Tibial nerve (tissue), 4 donors: ENCODE measurements around the gene SYCE1L. TPM values are rescaled to one million over a fixed set of nuclear protein-coding genes. Genes with fewer than 3 reads are reported as not detected.
"Not testable (repeated sequence)": the region's sequence is repeated elsewhere in the genome, so short reads cannot be mapped to it uniquely, and the experiment has no call there.

Source experiments
- DNase-seq, 2 donors: peaks; one replicate each; pipeline ENCODE4 v3.0.0-alpha.2; 2019; ENCODE audit warnings: low spot score in 2 of 2
- H3K27ac ChIP-seq, 4 donors: fragments of 200-600 bp; sonication (generic) in 3 of 4; one replicate each; pipeline ENCODE4 v1.5.1; 2017 to 2019; ENCODE audit warnings: mild to moderate bottlenecking in 1 of 4
- H3K27me3 ChIP-seq, 2 donors: fragments of 200-600 bp; sonication (generic) in 1 of 2; one replicate each; pipeline versions ENCODE4 v1.5.1 to v1.6.0; 2017 to 2019
- H3K36me3 ChIP-seq, 3 donors: fragments of 200-600 bp; sonication (generic); one replicate each; pipeline ENCODE4 v1.5.1; 2018 to 2019
- H3K4me1 ChIP-seq, 4 donors: fragments of 200-600 bp; sonication (generic) in 3 of 4; one replicate each; pipeline ENCODE4 v1.5.1; 2017 to 2019
- H3K4me3 ChIP-seq, 4 donors: fragments of 200-600 bp; sonication (generic) in 3 of 4; one replicate each; pipeline ENCODE4 v1.5.1; 2017 to 2019; ENCODE audit warnings: mild to moderate bottlenecking in 1 of 4, moderate library complexity in 1 of 4
- H3K9me3 ChIP-seq, 4 donors: fragments of 200-600 bp; sonication (generic) in 3 of 4; one replicate each; pipeline ENCODE4 v1.5.1; 2017 to 2019
- EP300 ChIP-seq, 2 donors: sonication (generic); formaldehyde crosslinking; IDR thresholded peaks; one replicate each; pipeline ENCODE4 v1.6.1; 2017; ENCODE audit warnings: antibody characterized with exemption in 2 of 2, mild to moderate bottlenecking in 1 of 2
- POLR2A ChIP-seq, 2 donors: fragments of 450-650 bp; IDR thresholded peaks; one replicate each; pipeline ENCODE4 v1.6.1; 2017; ENCODE audit warnings: antibody characterized with exemption in 2 of 2, mild to moderate bottlenecking in 2 of 2, moderate library complexity in 2 of 2
- WGBS, 2 donors: methylation state at CpG; one replicate each; pipeline ENCODE4 v1.1.5; 2018; 5-methylcytosine and 5-hydroxymethylcytosine counted together
- total RNA-seq, 4 donors: library from RNA; depleted of rRNA; stranded (reverse); fragments of >200 nt; gene quantifications; one replicate each; pipeline ENCODE4 v1.1.0, GENCODE V29; 2016
- TF ChIP-seq, protein P1 (sequence below), 5 experiments: fragments of 200-600 bp in 3 of 5; fragments of 450-650 bp in 2 of 5; sonication (generic) in 3 of 5; IDR thresholded peaks; one replicate each; pipeline ENCODE4 v1.5.1; 2016 to 2019; ENCODE audit warnings: antibody characterized with exemption in 5 of 5, mild to moderate bottlenecking in 3 of 5, moderate library complexity in 2 of 5

The SYCE1L gene, protein sequence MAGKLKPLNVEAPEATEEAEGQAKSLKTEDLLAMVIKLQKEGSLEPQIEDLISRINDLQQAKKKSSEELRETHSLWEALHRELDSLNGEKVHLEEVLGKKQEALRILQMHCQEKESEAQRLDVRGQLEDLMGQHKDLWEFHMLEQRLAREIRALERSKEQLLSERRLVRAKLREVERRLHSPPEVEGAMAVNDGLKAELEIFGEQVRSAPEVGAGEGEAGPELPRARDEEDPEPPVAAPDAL
- 1 to 10 TPM in 1 of 4 donors, not detected in 3; 4.8 TPM for total RNA-seq

DNA sequence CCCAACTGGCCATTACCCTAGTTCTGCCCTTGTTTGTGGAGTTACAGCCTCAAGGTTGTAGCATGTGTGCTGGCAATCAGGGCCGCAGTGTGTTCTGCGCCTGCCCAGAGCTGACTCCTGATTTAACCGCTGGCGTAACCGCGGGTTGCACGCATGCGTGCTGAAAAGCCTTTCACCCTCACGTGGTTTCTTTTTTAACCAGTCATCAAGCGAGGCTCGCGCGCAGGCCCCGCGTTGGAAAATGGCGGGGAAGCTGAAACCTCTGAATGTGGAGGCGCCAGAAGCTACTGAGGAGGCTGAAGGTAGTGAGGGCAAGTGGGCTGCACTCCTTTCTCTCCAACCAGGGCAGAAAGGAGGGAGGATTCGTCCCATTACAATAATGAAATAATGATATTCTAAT, at the start of gene SYCE1L:
Gene SYCE1L (plus strand): TSS at position 198 of the 400 bp plus-strand sequence. CDS start 44 bp downstream, at position 242.
- Histone ChIP-seq H3K4me3 (no peak within 1 kb of the TSS), H3K4me1 (peaks cover 0 to 6% (median 0%) of the 10 kb centered on the region in 4 donors), H3K27me3 (no peaks in the 10 kb centered on the region), H3K9me3 (no peaks in the 10 kb centered on the region), H3K36me3 (peaks cover 0 to 73% (median 0%) of the 10 kb centered on the region in 3 donors), H3K27ac (no peak within 1 kb of the TSS)
- WGBS, 2 donors = 94 to 97% methylated on average over 18 of the region's 18 CpGs
- TF ChIP-seq, protein P1, sequence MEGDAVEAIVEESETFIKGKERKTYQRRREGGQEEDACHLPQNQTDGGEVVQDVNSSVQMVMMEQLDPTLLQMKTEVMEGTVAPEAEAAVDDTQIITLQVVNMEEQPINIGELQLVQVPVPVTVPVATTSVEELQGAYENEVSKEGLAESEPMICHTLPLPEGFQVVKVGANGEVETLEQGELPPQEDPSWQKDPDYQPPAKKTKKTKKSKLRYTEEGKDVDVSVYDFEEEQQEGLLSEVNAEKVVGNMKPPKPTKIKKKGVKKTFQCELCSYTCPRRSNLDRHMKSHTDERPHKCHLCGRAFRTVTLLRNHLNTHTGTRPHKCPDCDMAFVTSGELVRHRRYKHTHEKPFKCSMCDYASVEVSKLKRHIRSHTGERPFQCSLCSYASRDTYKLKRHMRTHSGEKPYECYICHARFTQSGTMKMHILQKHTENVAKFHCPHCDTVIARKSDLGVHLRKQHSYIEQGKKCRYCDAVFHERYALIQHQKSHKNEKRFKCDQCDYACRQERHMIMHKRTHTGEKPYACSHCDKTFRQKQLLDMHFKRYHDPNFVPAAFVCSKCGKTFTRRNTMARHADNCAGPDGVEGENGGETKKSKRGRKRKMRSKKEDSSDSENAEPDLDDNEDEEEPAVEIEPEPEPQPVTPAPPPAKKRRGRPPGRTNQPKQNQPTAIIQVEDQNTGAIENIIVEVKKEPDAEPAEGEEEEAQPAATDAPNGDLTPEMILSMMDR (IDR thresholded peaks at IDR 0.05) = no peak
- TF ChIP-seq EP300 (IDR thresholded peaks at IDR 0.05) = no peak
- no peak for TF ChIP-seq POLR2A (IDR thresholded peaks at IDR 0.05)
- no peak for DNase-seq

DNA sequence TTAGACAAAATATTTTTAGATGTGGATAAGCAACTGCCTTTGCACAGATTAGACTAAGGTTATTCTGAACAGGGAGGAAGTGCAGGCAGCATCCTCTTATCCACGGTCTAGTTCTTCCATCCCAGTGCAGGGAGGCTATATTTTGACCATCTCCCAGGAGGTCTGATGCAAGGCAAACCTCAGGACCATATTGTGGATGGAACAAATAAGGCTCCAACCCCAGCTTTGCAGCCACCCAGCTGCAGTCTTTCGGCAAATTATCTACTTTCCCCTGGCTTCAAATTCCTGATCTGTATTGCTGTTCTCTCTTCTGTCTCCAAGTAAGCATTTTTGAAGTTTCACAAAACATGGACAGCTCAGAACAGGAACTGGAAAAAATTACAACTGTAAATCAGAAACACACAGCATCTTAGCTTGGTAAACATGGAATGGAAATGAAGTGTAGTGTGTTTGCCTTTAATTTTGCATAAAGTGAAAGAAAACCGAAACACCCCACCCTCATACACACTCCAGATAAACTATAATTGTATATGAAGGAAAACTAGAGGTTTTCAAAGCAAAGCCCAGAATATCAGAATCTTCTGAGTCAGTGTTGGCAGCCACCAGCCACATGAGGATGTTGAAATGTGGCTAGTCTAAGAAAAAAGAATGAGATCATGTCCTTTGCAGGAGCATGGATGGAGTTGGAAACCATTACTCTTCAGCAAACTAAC, 41.7 kb upstream of the SYCE1L start:
- TF ChIP-seq, protein P1 (IDR thresholded peaks at IDR 0.05) = no peak
- TF ChIP-seq EP300 (IDR thresholded peaks at IDR 0.05) (no peak), POLR2A (IDR thresholded peaks at IDR 0.05) (no peak)
- Histone ChIP-seq H3K36me3 (no peaks in the 10 kb centered on the region), H3K9me3 (no peaks in the 10 kb centered on the region), H3K27ac (no peak overlapping the region), H3K4me1 (no peaks in the 10 kb centered on the region), H3K4me3 (no peak overlapping the region), H3K27me3 (no peaks in the 10 kb centered on the region)
- no peak for DNase-seq
- 43 to 50% methylated on average over 3 of the region's 3 CpGs for WGBS, 2 donors

DNA sequence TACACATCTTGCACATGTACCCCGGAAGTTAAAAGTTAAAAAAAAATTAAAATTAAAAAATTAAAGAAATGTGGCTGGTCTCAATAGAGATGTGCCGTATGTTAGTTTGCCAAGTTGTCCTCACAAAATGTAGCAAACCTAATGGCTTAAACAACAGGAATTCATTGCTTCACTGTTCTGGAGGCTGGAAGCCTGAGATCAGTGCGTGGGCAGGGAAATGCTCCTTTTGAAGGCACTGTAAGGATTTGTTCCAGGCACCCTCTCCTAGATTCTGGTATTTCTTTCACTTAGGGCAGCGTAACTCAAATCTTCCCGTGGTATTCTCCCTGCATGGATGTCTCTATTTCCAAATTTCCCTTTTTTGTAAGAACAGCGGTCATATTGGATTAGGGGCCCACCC, 40.9 kb upstream of the SYCE1L start:
- Histone ChIP-seq H3K27me3 (no peaks in the 10 kb centered on the region), H3K9me3 (no peaks in the 10 kb centered on the region), H3K27ac (no peak overlapping the region), H3K4me3 (no peak overlapping the region), H3K36me3 (no peaks in the 10 kb centered on the region), H3K4me1 (no peaks in the 10 kb centered on the region)
- no peak for DNase-seq
- TF ChIP-seq EP300 (IDR thresholded peaks at IDR 0.05) (no peak), POLR2A (IDR thresholded peaks at IDR 0.05) (no peak)
- TF ChIP-seq, protein P1 (IDR thresholded peaks at IDR 0.05) = no peak
- whole genome bisulfite sequencing, 2 donors = 83% methylated on average over 6 of the region's 6 CpGs

DNA sequence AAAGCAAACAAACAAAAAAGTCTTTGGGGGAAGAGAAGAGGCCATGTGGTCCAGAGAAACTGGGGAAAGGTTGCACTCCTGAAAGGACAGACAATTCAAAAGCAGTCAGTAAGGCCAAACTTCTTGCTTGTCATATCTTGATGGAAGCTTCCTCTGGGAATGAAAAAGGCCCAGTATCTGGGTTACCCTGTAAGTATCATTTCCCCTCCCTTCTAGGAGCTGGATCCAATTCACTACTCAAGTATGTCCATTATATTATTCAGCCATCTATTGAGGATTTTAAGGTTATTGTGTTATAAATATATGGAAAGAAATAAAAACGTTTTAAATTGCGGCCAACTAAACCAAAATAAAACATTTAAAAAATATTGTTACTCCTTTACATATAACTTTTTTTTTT, 34.2 kb upstream of the SYCE1L start:
- Histone ChIP-seq H3K27ac (no peak overlapping the region), H3K9me3 (no peaks in the 10 kb centered on the region), H3K4me3 (no peak overlapping the region), H3K36me3 (no peaks in the 10 kb centered on the region), H3K4me1 (no peaks in the 10 kb centered on the region), H3K27me3 (peaks cover 0 to 9% of the 10 kb centered on the region in 2 donors)
- DNase-seq = no peak
- WGBS, 2 donors = 71 to 81% methylated on average over 2 of the region's 2 CpGs
- TF ChIP-seq EP300 (IDR thresholded peaks at IDR 0.05) (no peak), POLR2A (IDR thresholded peaks at IDR 0.05) (no peak)
- TF ChIP-seq, protein P1 (IDR thresholded peaks at IDR 0.05) = no peak

DNA sequence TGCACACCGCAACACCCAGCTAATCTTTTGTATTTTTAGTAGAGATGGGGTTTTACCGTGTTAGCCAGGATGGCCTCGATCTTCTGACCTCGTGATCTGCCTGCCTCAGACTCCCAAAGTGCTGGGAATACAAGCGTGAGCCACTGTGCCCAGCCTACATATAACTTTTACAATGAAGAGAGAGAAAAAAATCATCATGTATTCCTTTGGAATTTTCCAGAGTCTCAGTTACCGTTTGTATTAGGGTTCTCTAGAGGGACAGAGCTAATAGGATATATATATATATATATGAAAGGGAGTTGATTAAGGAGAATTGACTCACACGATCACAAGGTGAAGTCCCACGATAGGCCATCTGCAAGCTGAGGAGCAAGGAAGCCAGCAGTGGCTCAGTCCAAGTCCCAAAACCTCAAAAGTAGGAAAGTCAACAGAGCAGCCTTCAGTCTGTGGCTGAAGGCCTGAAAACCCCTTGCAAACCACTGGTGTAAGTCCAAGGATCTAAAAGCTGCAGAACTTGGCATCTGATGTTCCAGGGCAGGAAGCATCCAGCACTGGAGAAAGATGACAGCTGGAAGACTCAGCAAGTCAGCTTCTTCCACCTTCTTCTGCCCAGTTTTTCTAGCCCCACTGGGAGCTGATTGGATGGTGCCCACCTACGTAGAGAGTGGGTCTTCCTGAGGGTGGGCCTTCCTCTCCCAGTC, 33.5 kb upstream of the SYCE1L start:
- H3K27me3 ChIP-seq = peaks cover 0 to 14% of the 10 kb centered on the region in 2 donors
- not testable (repeated sequence) for H3K4me3 ChIP-seq, DNase-seq, H3K27ac ChIP-seq, H3K9me3 ChIP-seq, H3K36me3 ChIP-seq, H3K4me1 ChIP-seq
- 75 to 77% methylated on average over 9 of the region's 9 CpGs for WGBS, 2 donors
